CD4-positive, alpha-beta T cell treated with Interleukin-12 subunit alpha and Interleukin-12 subunit beta, for 1 hour (primary cell): ENCODE measurements around the gene NTN5.

ENCODE experiments used
- DNase-seq: peaks from one replicate; pipeline ENCODE4 v3.0.0-alpha.2; 2020

The NTN5 gene

DNA sequence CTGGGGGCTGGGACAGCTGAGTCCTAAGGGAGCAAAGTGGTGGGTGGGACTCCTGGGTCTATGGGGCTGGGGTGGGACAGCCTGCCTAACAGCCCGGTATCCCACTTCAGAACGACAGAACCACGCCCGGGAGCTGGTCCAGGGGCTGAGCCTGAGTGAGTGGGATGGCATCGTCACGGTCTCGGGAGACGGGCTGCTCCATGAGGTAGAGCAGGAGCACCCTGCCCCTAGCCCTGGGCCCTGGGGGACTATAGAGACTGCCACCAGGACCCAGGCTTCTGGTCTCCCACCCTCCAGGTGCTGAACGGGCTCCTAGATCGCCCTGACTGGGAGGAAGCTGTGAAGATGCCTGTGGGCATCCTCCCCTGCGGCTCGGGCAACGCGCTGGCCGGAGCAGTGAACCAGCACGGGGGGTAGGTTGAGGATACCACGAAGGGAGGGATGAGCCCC, 44.9 kb downstream of the NTN5 start:
- no peak for DNase-seq

DNA sequence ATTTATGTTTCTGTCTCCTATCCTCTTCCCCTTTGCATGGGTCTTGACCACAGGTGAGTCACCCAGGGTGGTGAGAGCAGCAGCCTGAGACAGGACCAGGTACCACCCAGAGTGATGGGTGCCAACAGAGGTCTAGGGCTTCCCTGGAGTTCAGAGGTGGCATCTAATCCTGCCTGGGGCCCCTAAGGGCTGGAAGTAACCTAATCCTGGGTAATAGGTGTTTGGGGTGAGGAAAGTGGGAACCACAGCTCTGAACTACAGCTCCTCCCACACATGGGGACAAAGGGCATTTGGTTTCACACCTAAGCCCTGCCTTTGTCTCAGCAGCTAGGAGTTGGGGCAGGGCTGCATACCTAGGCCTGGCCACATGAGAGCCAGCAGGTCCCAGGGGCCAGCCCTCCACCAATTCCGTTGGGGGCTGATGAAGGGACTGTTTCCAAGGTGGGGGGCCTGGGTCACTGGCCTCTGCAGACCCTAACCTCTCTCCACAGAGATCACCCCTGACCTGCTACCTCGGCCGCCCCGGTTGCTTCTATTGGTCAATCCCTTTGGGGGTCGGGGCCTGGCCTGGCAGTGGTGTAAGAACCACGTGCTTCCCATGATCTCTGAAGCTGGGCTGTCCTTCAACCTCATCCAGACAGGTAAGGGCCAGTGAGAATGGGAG, 45.5 kb downstream of the NTN5 start:
- DNase-seq: no peak

GRCh38 chr19:48625891-48626327, 46.9 kb downstream of the NTN5 start:
- no peak for DNase-seq

DNA sequence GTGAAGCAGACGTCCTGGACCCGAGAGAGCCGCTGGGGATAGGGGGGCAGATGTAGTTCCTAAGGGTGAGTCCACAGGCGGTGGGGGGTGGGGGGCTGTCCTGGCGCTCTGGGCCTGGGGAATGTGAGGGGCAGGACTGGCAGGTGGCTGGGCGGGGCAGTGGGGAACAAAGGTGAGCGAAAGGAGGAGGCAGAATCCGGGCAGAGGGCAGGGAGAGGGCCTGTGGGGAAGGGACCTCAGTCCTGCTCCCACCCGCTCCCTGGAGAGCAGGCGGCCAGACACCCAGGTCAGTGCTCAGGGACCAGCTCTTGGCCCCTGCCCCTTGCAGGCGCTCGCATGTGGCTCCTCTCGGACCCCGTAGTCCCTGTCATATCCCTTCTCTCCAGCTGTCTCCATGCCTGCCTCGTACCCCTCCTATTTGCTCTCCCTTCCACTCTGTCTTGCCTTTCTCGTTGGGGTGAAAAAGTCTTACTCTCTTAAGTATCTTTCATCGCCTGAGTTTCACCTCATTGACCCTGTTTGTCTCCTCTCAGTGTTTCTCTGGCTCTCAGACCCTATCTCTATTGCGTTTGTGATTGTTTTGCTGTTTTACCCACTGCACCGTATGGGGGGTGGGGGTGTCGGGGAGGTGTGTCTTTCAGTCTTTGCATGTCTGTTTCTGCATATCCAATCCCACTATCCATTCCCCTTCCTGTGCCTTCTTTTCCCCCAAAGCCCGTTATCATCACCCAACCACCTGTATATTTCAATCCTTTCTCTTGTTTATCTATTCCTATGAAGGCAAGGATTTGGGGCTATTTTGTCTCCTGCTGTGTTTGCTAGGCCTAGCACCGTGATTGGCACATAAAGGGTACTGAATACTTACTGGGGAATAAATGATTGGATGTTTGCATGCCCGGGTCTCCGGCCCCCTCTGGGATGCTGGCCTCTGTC, 47.8 kb downstream of the NTN5 start:
- no peak for DNase-seq

DNA sequence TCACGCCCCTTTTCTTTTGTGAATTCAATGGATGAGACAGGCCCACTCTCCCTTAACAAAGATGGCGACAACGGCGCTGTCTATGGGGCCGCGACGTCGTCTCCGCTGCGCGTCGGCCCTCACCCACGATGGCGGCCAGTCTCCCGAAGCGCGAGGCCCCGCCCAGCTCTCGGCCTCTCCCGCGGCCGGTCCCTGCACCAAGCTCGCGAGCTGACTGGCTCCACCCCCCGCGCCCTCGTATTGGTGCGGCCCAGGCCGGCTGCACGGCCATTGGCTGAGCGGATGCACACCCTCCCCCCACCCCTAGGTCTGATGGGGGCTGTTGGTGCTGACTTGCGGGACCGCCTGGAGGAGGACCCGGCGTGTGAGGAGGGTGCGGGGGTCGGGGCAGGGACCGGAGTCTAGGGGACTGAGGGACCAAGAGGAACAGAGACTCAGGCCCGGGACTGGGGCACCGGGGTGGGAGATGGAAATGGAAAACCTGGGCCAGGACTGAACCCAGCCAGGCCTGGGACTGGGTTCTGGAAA, 48.7 kb downstream of the NTN5 start:
- peak; percentile 98 for DNase-seq

GRCh38 chr19:48623556-48624066, 49.2 kb downstream of the NTN5 start:
- no peak for DNase-seq

- DNase-seq: no peak
Measured at GRCh38 chr19:48619692-48620585, 52.9 kb downstream of the NTN5 start.

DNA sequence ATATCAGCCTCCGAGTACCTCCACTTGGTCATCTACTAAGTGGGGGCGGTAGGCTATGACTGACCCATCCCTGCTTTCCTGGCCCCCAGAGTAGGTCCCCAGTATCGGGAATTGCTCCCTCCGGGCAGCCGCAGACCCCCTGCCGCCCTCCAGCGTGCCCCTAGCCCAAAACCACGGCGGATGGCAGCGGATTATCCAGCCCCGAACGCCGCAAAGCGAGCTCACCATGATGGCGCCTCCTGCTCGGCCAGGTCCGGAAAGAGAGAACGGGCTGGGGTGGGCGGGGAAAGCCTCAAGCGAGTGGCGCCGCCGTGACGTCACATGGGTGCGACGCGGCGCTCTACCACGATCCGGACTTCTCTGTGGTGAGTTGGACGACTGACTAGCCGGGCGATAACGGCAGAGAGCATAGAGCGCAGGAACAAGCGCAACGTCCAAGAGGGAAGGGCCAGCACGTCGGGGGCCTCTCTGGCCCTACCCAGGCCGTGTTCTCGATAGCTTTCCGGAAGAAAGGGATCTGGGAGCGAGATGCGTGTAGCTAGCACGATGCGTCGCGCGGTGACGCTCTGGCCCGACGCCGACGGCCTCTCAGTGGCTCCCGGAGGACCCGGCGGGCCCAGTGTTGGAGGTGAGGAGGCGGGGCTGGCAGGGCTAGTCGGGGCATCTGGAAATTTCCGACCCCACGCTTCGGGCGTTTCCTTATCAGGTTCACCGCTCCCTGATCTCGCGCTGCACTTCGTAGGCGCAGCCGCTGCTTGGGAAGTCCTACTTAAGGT, 53.7 kb downstream of the NTN5 start, which contains the start of the genes RPL18 and SPHK2:
TSS of gene RPL18 (minus strand) at position 263 of the 776 bp plus-strand sequence. CDS start at position 228, 35 bp downstream.
TSS of gene SPHK2 (plus strand) at position 591 of the 776 bp plus-strand sequence. CDS start 1,009 bp downstream, outside the sequence.
- peak; percentile 97 for DNase-seq

DNA sequence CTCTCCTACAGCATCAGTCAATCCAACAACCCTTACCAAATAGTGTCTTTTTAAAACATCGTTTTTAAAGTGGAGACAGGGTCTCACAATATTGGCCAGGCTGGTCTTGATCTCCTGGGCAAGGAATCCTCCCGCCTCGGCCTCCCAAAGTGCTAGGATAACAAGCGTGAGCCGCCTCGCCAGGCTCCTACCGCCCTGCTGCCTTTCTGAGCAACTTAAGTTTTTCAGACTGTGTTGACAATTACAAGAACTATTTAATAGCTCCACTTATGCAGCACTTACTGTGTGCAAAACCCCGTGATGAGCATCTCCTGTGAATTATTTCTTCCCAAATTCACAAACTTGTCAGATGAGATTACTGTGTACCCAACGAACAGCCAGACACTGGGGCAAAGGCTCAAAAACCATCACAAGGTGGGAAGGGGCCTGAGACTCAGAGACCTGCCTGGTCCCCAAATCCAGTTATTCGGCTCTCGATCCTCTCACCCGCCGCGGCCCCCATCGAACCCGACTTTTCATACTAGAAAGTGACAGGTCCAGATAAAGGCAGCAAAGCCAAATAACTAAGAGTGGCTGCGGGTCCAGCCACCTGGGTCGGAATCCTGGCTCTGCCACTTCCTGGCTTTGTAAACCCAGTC, 54.4 kb downstream of the NTN5 start:
- DNase-seq: no peak

DNA sequence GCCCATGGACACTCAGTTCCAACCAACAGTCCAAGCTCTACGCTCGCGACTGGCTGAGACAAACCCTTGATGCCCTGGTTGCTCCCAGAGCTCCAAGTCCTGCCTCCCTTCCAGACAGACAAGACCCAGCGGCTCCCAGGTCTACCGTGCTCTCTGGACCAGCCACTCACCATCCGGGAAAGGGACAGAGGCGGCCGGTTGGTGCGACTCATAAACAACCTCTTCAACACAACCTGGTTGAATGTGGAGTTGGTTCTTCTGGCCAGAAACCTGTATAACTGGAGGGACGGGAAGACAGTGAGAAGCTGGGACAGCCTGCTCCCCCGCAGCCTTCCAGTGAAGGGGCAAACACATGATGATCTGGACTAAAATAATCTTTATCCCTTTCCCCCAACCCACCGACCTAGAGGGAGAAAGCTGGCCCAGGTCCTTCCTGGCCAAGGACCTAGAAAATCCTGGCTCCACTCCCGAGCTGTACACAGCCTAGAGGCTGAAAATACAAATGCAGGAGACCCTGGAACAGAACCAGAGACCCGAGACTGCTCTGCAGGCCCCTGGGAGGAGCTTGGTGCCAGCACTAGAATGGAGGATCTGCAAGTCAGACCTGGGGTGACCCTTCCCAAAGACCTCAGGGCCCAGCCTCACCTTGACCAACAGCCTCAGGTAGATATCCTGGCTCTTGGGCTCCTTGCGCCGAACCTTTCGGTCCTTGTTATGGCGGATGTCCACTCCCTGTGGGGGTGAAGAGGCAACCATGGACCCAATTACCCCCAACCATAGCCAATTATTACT, 55.5 kb downstream of the NTN5 start:
- DNase-seq: no peak

- no peak for DNase-seq
Measured at GRCh38 chr19:48616491-48617056, 56.2 kb downstream of the NTN5 start.

DNA sequence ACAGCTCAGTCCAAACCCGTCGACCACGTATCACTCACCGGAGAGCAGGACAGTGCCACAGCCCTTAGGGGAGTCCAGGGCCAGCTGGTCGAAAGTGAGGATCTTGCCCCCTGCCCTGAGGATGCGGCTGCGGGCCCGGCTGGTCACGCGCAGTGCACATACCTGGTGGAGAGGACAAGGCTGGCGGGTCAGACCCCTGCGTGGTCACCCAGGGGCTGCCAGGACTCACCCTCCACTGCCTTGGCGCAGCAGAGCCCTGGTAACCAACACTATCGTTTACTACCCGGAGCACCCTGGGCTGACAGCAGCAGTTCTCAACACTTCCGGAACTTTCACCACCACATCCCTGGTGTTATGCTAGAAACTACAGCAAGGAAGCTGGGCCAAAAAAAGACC, 56.8 kb downstream of the NTN5 start:
- no peak for DNase-seq

GRCh38 chr19:48615231-48616040, 57.4 kb downstream of the NTN5 start:
- no peak for DNase-seq

DNA sequence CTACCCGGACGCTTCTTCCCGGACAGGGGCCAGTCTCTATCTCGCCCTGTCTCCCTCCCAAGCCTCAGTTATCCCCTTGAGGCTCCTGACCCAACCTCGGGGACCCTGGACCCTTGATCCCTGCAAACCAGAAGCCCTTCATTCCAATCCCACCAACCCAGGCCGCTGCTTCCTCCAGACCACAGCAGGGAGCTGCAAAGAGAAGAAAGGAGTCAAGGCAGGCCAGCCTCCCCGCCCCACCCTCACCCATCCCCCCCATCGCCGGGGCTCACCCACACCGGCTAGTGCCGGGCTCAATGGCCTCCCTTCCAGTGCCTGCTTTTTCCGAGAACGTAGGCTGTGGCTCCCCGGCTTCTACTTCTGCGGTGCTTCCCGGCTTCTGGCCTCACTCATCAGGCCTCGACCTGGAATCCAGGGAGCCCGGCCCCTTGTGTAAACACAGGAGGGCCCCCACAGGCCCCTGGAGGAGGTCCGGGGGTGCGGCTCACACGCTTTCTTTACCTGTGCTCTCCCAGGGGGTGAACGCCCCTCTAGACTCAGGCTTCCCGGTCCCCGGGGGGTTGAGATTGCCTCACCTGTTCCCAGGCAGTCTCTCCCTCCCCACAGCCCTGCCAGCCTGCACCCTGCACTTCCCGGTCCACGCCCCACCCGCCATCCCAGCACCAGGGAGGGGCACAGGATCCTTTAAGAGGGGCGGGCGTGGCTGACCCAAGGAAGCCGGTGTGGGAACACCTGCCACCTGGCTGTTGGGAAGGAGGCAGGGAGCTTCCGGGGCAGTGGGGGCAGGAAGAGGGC, 58.2 kb downstream of the NTN5 start, which contains the start of gene FAM83E:
TSS of gene FAM83E (minus strand) at position 641 of the 795 bp plus-strand sequence. CDS start 1,704 bp downstream, outside the sequence.
- no peak for DNase-seq

GRCh38 chr19:48613852-48614435, 58.9 kb downstream of the NTN5 start:
- no peak for DNase-seq

GRCh38 chr19:48613024-48613851, 59.6 kb downstream of the NTN5 start:
- no peak for DNase-seq
